GM19438 (cell line): Measurements from ENCODE around the gene ROR1.

Experiments
- ATAC-seq: cut with Tn5 transposase; IDR thresholded peaks from one replicate; pipeline ENCODE4 v1.9.1; 2021; ENCODE audit warnings: low read depth; ENCODE audit not compliant: unreplicated experiment

ROR1 gene

GRCh38 chr1:63987014-63987627 lies 213.3 kb downstream of the ROR1 start:
- no peak for ATAC-seq

GRCh38 chr1:63987628-63988024 lies 213.8 kb downstream of the ROR1 start:
- no peak for ATAC-seq

GRCh38 chr1:63988941-63989340 lies 215.1 kb downstream of the ROR1 start:
- ATAC-seq: no peak

- ATAC-seq: no peak
Observed at GRCh38 chr1:63991685-63992084, 217.9 kb downstream of the ROR1 start.

GRCh38 chr1:64000021-64000420 lies 226.2 kb downstream of the ROR1 start:
- ATAC-seq: no peak

- ATAC-seq: no peak
Observed at GRCh38 chr1:64001038-64001437, 227.2 kb downstream of the ROR1 start.

GRCh38 chr1:64004451-64005025 lies 230.7 kb downstream of the ROR1 start:
- ATAC-seq: no peak

GRCh38 chr1:64005801-64006200 lies 232.0 kb downstream of the ROR1 start:
- ATAC-seq: no peak

- ATAC-seq: no peak
Observed at GRCh38 chr1:64006276-64007051, 232.6 kb downstream of the ROR1 start.

GRCh38 chr1:64010316-64010715 lies 236.5 kb downstream of the ROR1 start:
- ATAC-seq: no peak

- ATAC-seq: no peak
Observed at GRCh38 chr1:64013395-64013794, 239.6 kb downstream of the ROR1 start.

GRCh38 chr1:64019818-64020217 lies 246.0 kb downstream of the ROR1 start:
- no peak for ATAC-seq

- ATAC-seq: no peak
Observed at GRCh38 chr1:64021066-64021465, 247.2 kb downstream of the ROR1 start.

GRCh38 chr1:64025051-64025450 lies 251.2 kb downstream of the ROR1 start:
- ATAC-seq: no peak

GRCh38 chr1:64029037-64029436 lies 255.2 kb downstream of the ROR1 start:
- ATAC-seq: no peak

GRCh38 chr1:64030411-64030810 lies 256.6 kb downstream of the ROR1 start:
- no peak for ATAC-seq

- no peak for ATAC-seq
Observed at GRCh38 chr1:64031236-64031635, 257.4 kb downstream of the ROR1 start.

- ATAC-seq: no peak
Observed at GRCh38 chr1:64033667-64034220, 259.9 kb downstream of the ROR1 start.

- ATAC-seq: no peak
Observed at GRCh38 chr1:64036549-64036948, 262.7 kb downstream of the ROR1 start.

GRCh38 chr1:64038119-64038518 lies 264.3 kb downstream of the ROR1 start:
- ATAC-seq: no peak

- no peak for ATAC-seq
Observed at GRCh38 chr1:64038965-64039364, 265.1 kb downstream of the ROR1 start.
